ENCODE results near the gene GMPR2.
"Not testable (repeated sequence)": the region's sequence is repeated elsewhere in the genome, so short reads cannot be mapped to it uniquely, and the experiment has no call there.

Gene GMPR2

GRCh38 chr14:24231263-24232120 is 1.2 kb upstream of the GMPR2 start:
- FAIRE-seq: no peak

- FAIRE-seq: no peak
These were observed 546 bp upstream of the GMPR2 start, which contains the start of gene NEDD8 for GRCh38 chr14:24232121-24232644. NEDD8 (minus strand) TSS chr14:24232367; CDS start chr14:24232267, 100 bp downstream.

GRCh38 chr14:24233538-24233866 is 773 bp downstream of the GMPR2 start:
- FAIRE-seq: no peak

GRCh38 chr14:24234095-24235005 is 1.6 kb downstream of the GMPR2 start:
- no peak for FAIRE-seq

GRCh38 chr14:24235804-24236688 is 3.3 kb downstream of the GMPR2 start:
- FAIRE-seq: no peak

- no peak for FAIRE-seq
These were observed 4.1 kb downstream of the GMPR2 start for GRCh38 chr14:24236689-24237462.

GRCh38 chr14:24237463-24237955 is 4.8 kb downstream of the GMPR2 start:
- FAIRE-seq: no peak

GRCh38 chr14:24238123-24238522 is 5.4 kb downstream of the GMPR2 start:
- FAIRE-seq: no peak

- FAIRE-seq: no peak
These were observed 5.9 kb downstream of the GMPR2 start for GRCh38 chr14:24238527-24239037.

- FAIRE-seq: no peak
These were observed 7.6 kb downstream of the GMPR2 start for GRCh38 chr14:24240110-24240918.

GRCh38 chr14:24241829-24242443 is 9.2 kb downstream of the GMPR2 start:
- no peak for FAIRE-seq

GRCh38 chr14:24243336-24243836 is 10.7 kb downstream of the GMPR2 start:
- no peak for FAIRE-seq

GRCh38 chr14:24245350-24245749 is 12.6 kb downstream of the GMPR2 start:
- FAIRE-seq: not testable (repeated sequence)

- no peak for FAIRE-seq
These were observed 14.1 kb downstream of the GMPR2 start for GRCh38 chr14:24246765-24247212.

GRCh38 chr14:24247422-24247821 is 14.7 kb downstream of the GMPR2 start:
- FAIRE-seq: no peak

- no peak for FAIRE-seq
These were observed 16.7 kb downstream of the GMPR2 start for GRCh38 chr14:24249230-24250021.

- FAIRE-seq: no peak
These were observed 17.6 kb downstream of the GMPR2 start for GRCh38 chr14:24250354-24250753.

- FAIRE-seq: no peak
These were observed 19.2 kb downstream of the GMPR2 start for GRCh38 chr14:24251880-24252288.
